Measurements from ENCODE around the gene IRGC. TPM values are rescaled to one million over a fixed set of nuclear protein-coding genes. Genes with fewer than 3 reads are reported as not detected.

IRGC gene
- total RNA-seq, 2 experiments from 2014 or later = not detected

- TF ChIP-seq CTCF (IDR thresholded peaks at IDR 0.05) = no peak
- no peak for DNase-seq
- no peak for ATAC-seq (ENCODE audit: poor library complexity)
- Histone ChIP-seq H3K27me3 (ENCODE audit: control insufficient read depth in 1 of 2, insufficient read depth in 2 of 2, low read length in 2 of 2) (no peaks in the 10 kb centered on the region), H3K4me1 (ENCODE audit: insufficient read depth, low read length) (peaks cover 6% of the 10 kb centered on the region), H3K9me3 (ENCODE audit: control insufficient read depth in 1 of 2, insufficient read depth in 1 of 2, low read length in 2 of 2) (no peaks in the 10 kb centered on the region), H3K36me3 (ENCODE audit: insufficient read depth, low read length) (peaks cover 88% of the 10 kb centered on the region), H3K27ac (ENCODE audit: low read depth in 1 of 2, low read length in 2 of 2) (no peak overlapping the region), H3K4me3 (ENCODE audit: low read length) (no peak overlapping the region)
- Mint-ChIP-seq H3K4me3 (no peak overlapping the region), H3K9me3 (no peaks in the 10 kb centered on the region), H3K36me3 (ENCODE audit: low read depth) (peaks cover 89% of the 10 kb centered on the region), H3K27me3 (no peaks in the 10 kb centered on the region), H3K27ac (no peak overlapping the region), H3K4me1 (ENCODE audit: low read depth) (no peaks in the 10 kb centered on the region)
- intact Hi-C loops (cut with DNase I, micrococcal nuclease) = no loop called here
- ChIA-PET POLR2A (no interaction called here), CTCF (no interaction called here)
Measured at GRCh38 chr19:43738780-43739211, 22.9 kb downstream of the IRGC start.

GRCh38 chr19:43739439-43740235 is 23.8 kb downstream of the IRGC start:
- Histone ChIP-seq H3K4me1 (ENCODE audit: insufficient read depth, low read length) (peaks cover 6% of the 10 kb centered on the region), H3K9me3 (ENCODE audit: control insufficient read depth in 1 of 2, insufficient read depth in 1 of 2, low read length in 2 of 2) (no peaks in the 10 kb centered on the region), H3K36me3 (ENCODE audit: insufficient read depth, low read length) (peaks cover 88% of the 10 kb centered on the region), H3K4me3 (ENCODE audit: low read length) (no peak overlapping the region), H3K27ac (ENCODE audit: low read depth in 1 of 2, low read length in 2 of 2) (no peak overlapping the region), H3K27me3 (ENCODE audit: control insufficient read depth in 1 of 2, insufficient read depth in 2 of 2, low read length in 2 of 2) (no peaks in the 10 kb centered on the region)
- H3K36me3 Mint-ChIP-seq (ENCODE audit: low read depth) = peaks cover 89% of the 10 kb centered on the region
- TF ChIP-seq CTCF (IDR thresholded peaks at IDR 0.05) = no peak
- no peaks in the 10 kb centered on the region for H3K4me1 Mint-ChIP-seq (ENCODE audit: low read depth)
- no peaks in the 10 kb centered on the region for H3K9me3 Mint-ChIP-seq
- no peak overlapping the region for H3K4me3 Mint-ChIP-seq
- DNase-seq (no peak), ATAC-seq (ENCODE audit: poor library complexity) (no peak)
- ChIA-PET POLR2A (no interaction called here), CTCF (no interaction called here)
- intact Hi-C loops (cut with DNase I, micrococcal nuclease) = loop anchor here in 1 of 2 experiments (5.0 kb wide), 1 partner anchor 67 kb away; the partner anchor contains the start of gene PLAUR
- H3K27ac Mint-ChIP-seq = no peak overlapping the region
- H3K27me3 Mint-ChIP-seq = no peaks in the 10 kb centered on the region

- ChIA-PET POLR2A (no interaction called here), CTCF (no interaction called here)
- no peak for TF ChIP-seq CTCF (IDR thresholded peaks at IDR 0.05)
- Histone ChIP-seq H3K4me3 (ENCODE audit: low read length) (no peak overlapping the region), H3K27ac (ENCODE audit: low read depth in 1 of 2, low read length in 2 of 2) (no peak overlapping the region), H3K4me1 (ENCODE audit: insufficient read depth, low read length) (peaks cover 9% of the 10 kb centered on the region), H3K27me3 (ENCODE audit: control insufficient read depth in 1 of 2, insufficient read depth in 2 of 2, low read length in 2 of 2) (no peaks in the 10 kb centered on the region), H3K9me3 (ENCODE audit: control insufficient read depth in 1 of 2, insufficient read depth in 1 of 2, low read length in 2 of 2) (no peaks in the 10 kb centered on the region), H3K36me3 (ENCODE audit: insufficient read depth, low read length) (peaks cover 89% of the 10 kb centered on the region)
- ATAC-seq (ENCODE audit: poor library complexity) = no peak
- Mint-ChIP-seq H3K4me3 (no peak overlapping the region), H3K4me1 (ENCODE audit: low read depth) (peaks cover 6% of the 10 kb centered on the region), H3K9me3 (no peaks in the 10 kb centered on the region), H3K36me3 (ENCODE audit: low read depth) (peaks cover 91% of the 10 kb centered on the region), H3K27ac (no peak overlapping the region), H3K27me3 (no peaks in the 10 kb centered on the region)
- DNase-seq = no peak
- intact Hi-C loops (cut with DNase I, micrococcal nuclease) = loop anchor here in 1 of 2 experiments (5.0 kb wide), 1 partner anchor 69 kb away; the partner anchor contains the start of gene PLAUR
Measured at GRCh38 chr19:43741075-43741825, 25.4 kb downstream of the IRGC start.
